Stimulated activated CD4-positive, alpha-beta T cell treated with anti-CD3 and anti-CD28 coated beads, TNF-alpha, amount 100 ng/mL, for 4 hours (primary cell): Measurements from ENCODE around the gene CALCB.

Source experiments
- DNase-seq, 3 experiments: peaks; one replicate each; pipeline ENCODE4 v3.0.0-alpha.2; 2020; ENCODE audit warnings: low read depth in 3 of 3

Gene CALCB

GRCh38 chr11:15118431-15118830 lies 45.0 kb downstream of the CALCB start:
- DNase-seq: no peak

- DNase-seq: no peak
Measured at GRCh38 chr11:15119352-15119751, 46.0 kb downstream of the CALCB start.

GRCh38 chr11:15119826-15120225 lies 46.4 kb downstream of the CALCB start:
- DNase-seq: no peak

GRCh38 chr11:15123849-15124248 lies 50.5 kb downstream of the CALCB start:
- no peak for DNase-seq

GRCh38 chr11:15124528-15124927 lies 51.1 kb downstream of the CALCB start:
- no peak for DNase-seq

GRCh38 chr11:15127341-15127740 lies 53.9 kb downstream of the CALCB start:
- no peak for DNase-seq
